ENCODE measurements around the gene COL1A1. TPM values are rescaled to one million over a fixed set of nuclear protein-coding genes. Genes with fewer than 3 reads are reported as not detected.

COL1A1 gene
- total RNA-seq, 1 experiment from 2014 or later: 23.4 TPM

DNA sequence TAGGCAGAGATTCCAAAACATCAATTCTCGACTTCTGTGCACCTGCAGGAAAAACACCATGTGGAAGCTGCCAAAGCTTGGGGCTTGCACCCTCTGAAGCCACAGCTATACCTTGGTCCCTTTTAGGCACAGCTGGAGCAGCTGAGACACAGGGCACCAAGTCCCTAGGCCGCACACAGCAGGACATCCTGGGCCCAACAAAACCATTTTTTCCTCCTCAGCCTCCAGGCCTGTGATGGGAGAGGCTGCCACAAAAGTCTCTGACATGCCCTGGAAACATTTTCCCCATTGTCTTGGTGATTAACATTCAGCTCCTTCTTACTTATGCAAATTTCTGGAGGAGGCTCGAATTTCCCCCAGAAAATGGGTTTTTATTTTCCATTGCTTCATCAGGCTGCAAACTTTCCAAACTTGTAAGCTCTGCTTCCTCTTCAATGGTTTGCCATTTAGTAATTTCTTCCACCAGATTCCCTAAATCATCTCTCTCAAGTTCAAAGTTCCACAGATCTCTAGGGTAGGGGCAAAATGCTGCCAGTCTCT lies 24.3 kb upstream of the COL1A1 start:
- H3K36me3 Mint-ChIP-seq (ENCODE audit: insufficient read depth, unreplicated experiment): no peaks in the 10 kb centered on the region
- no peaks in the 10 kb centered on the region for H3K27me3 ChIP-seq (replicated peaks; ENCODE audit: control insufficient read depth, insufficient read depth, low read length)
- no peaks in the 10 kb centered on the region for H3K27me3 Mint-ChIP-seq (ENCODE audit: insufficient read depth, unreplicated experiment)
- peaks cover 21% of the 10 kb centered on the region for H3K9me3 Mint-ChIP-seq (ENCODE audit: unreplicated experiment)
- H3K36me3 ChIP-seq (ENCODE audit: control insufficient read depth, insufficient read depth, low read length): no peaks in the 10 kb centered on the region
- POLR2A ChIA-PET: interaction anchor here (0.6 kb wide), 1 partner anchor 339 kb away, joined by 6 read pairs; no protein-coding TSS in a partner anchor
- peaks cover 10% of the 10 kb centered on the region for H3K4me1 Mint-ChIP-seq (ENCODE audit: low read depth, unreplicated experiment)
- TF ChIP-seq, protein P1, sequence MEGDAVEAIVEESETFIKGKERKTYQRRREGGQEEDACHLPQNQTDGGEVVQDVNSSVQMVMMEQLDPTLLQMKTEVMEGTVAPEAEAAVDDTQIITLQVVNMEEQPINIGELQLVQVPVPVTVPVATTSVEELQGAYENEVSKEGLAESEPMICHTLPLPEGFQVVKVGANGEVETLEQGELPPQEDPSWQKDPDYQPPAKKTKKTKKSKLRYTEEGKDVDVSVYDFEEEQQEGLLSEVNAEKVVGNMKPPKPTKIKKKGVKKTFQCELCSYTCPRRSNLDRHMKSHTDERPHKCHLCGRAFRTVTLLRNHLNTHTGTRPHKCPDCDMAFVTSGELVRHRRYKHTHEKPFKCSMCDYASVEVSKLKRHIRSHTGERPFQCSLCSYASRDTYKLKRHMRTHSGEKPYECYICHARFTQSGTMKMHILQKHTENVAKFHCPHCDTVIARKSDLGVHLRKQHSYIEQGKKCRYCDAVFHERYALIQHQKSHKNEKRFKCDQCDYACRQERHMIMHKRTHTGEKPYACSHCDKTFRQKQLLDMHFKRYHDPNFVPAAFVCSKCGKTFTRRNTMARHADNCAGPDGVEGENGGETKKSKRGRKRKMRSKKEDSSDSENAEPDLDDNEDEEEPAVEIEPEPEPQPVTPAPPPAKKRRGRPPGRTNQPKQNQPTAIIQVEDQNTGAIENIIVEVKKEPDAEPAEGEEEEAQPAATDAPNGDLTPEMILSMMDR (IDR thresholded peaks at IDR 0.05; ENCODE audit: insufficient read depth in 1 of 2, low read depth in 1 of 2, low read length in 1 of 2, severe bottlenecking in 1 of 2, unreplicated experiment in 1 of 2): no peak
- H3K27ac Mint-ChIP-seq (ENCODE audit: unreplicated experiment): no peak overlapping the region
- no TSS peak for BruUV-seq (replicated peaks)
- no peak overlapping the region for H3K4me3 Mint-ChIP-seq (ENCODE audit: unreplicated experiment)
- peaks cover 26% of the 10 kb centered on the region for H3K9me3 ChIP-seq
- no peak for DNase-seq
- peaks cover 10% of the 10 kb centered on the region for H3K4me1 ChIP-seq
- CTCF ChIA-PET: no interaction called here
- intact Hi-C loops (cut with micrococcal nuclease; ENCODE audit: unreplicated experiment): no loop called here
- H3K4me3 ChIP-seq (ENCODE audit: low read depth, low read length): no peak overlapping the region

DNA sequence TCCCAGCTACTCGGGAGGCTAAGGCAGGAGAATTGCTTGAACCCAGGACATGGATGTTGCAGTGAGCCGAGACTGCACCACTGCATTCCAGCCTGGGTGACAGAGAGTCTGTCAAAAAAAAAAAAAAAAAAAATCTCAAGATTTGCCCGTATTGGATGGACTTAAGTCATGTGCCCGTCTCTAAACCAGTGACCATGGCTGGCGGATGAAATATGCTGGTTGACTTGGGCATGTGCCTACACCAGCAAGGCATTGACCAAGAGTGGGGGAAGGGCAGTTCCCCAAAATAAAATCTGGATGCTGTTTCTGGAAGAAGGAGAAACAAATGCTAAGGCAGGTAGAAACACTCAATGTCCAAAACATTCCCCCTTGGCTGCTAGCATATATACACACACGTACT lies 21.5 kb upstream of the COL1A1 start:
- POLR2A ChIA-PET: no interaction called here

DNA sequence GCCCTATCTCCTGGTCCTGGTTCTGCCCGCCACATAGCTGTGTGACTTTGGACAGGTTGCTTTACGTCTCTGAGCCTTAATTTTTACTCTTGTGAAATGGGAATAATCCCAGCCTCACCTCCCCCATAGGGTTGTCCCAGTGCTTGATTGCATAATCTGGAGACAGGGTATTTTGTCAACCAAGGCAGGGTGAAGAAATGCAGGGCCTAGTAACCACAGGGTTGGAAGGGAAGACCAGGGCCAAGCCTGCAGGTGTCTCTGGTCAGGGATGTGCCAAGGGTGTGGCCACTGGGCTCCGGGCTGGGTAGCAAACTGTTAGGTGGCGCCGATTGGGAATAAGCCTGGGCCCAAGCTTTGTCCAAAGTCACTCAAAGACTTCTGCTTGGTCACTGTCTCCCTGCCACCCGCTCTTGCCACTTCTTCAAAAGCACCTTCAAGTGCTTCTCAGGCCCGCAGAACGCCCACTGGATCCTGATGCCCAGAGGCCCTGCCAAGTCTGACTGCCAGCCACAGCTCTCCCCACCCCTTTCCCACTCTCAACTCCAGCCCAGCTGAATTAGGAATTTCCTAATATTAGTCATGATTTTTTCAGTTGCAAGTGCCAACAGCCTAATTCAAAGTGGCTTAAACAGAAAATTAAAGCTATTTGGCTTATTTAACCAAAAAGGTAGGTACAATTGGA lies 20.6 kb upstream of the COL1A1 start:
- peak overlapping the region; percentile 17 for H3K27ac Mint-ChIP-seq (ENCODE audit: unreplicated experiment)
- BruUV-seq (replicated peaks): no TSS peak
- Histone ChIP-seq H3K4me3 (ENCODE audit: low read depth, low read length) (no peak overlapping the region), H3K4me1 (peaks cover 38% of the 10 kb centered on the region), H3K9me3 (peaks cover 17% of the 10 kb centered on the region), H3K27me3 (replicated peaks; ENCODE audit: control insufficient read depth, insufficient read depth, low read length) (no peaks in the 10 kb centered on the region), H3K36me3 (ENCODE audit: control insufficient read depth, insufficient read depth, low read length) (no peaks in the 10 kb centered on the region)
- ChIA-PET POLR2A (no interaction called here), CTCF (interaction anchor here (0.6 to 2.4 kb wide), 3 partner anchors 21 to 34 kb away, joined by 3 to 30 read pairs (median 5); partner anchors contain the start of gene COL1A1)
- peaks cover 3% of the 10 kb centered on the region for H3K9me3 Mint-ChIP-seq (ENCODE audit: unreplicated experiment)
- peaks cover 32% of the 10 kb centered on the region for H3K4me1 Mint-ChIP-seq (ENCODE audit: low read depth, unreplicated experiment)
- intact Hi-C loops (cut with micrococcal nuclease; ENCODE audit: unreplicated experiment): no loop called here
- H3K27me3 Mint-ChIP-seq (ENCODE audit: insufficient read depth, unreplicated experiment): no peaks in the 10 kb centered on the region
- H3K4me3 Mint-ChIP-seq (ENCODE audit: unreplicated experiment): no peak overlapping the region
- DNase-seq: peak in 1 of 2 experiments; percentile 32
- H3K36me3 Mint-ChIP-seq (ENCODE audit: insufficient read depth, unreplicated experiment): no peaks in the 10 kb centered on the region
- TF ChIP-seq, protein P1 (IDR thresholded peaks at IDR 0.05; ENCODE audit: insufficient read depth in 1 of 2, low read depth in 1 of 2, low read length in 1 of 2, severe bottlenecking in 1 of 2, unreplicated experiment in 1 of 2): no peak

More for the DNA sequence above, 21.5 kb upstream of the COL1A1 start:
- no peaks in the 10 kb centered on the region for H3K36me3 Mint-ChIP-seq (ENCODE audit: insufficient read depth, unreplicated experiment)
- no peaks in the 10 kb centered on the region for H3K27me3 ChIP-seq (replicated peaks; ENCODE audit: control insufficient read depth, insufficient read depth, low read length)
- H3K9me3 ChIP-seq: peaks cover 23% of the 10 kb centered on the region
- H3K27me3 Mint-ChIP-seq (ENCODE audit: insufficient read depth, unreplicated experiment): no peaks in the 10 kb centered on the region
- TF ChIP-seq, protein P1 (IDR thresholded peaks at IDR 0.05; ENCODE audit: insufficient read depth in 1 of 2, low read depth in 1 of 2, low read length in 1 of 2, severe bottlenecking in 1 of 2, unreplicated experiment in 1 of 2): no peak
- peaks cover 38% of the 10 kb centered on the region for H3K4me1 ChIP-seq
- intact Hi-C loops (cut with micrococcal nuclease; ENCODE audit: unreplicated experiment): no loop called here
- no peaks in the 10 kb centered on the region for H3K36me3 ChIP-seq (ENCODE audit: control insufficient read depth, insufficient read depth, low read length)
- H3K9me3 Mint-ChIP-seq (ENCODE audit: unreplicated experiment): peaks cover 12% of the 10 kb centered on the region
- BruUV-seq (replicated peaks): no TSS peak
- H3K4me3 ChIP-seq (ENCODE audit: low read depth, low read length): no peak overlapping the region
- H3K4me3 Mint-ChIP-seq (ENCODE audit: unreplicated experiment): no peak overlapping the region
- peaks cover 27% of the 10 kb centered on the region for H3K4me1 Mint-ChIP-seq (ENCODE audit: low read depth, unreplicated experiment)
- no peak overlapping the region for H3K27ac Mint-ChIP-seq (ENCODE audit: unreplicated experiment)
- CTCF ChIA-PET: interaction anchor here (0.6 kb wide), 1 partner anchor 33 kb away, joined by 5 read pairs; no protein-coding TSS in a partner anchor
- DNase-seq: no peak

Data from Caco-2 (cell line).